NCI-H1105 (cell line): ENCODE results near the gene FAM13C.
A peak's percentile ranks its signal among the peaks of the same experiment; 100 is the strongest.
"Not testable (repeated sequence)": the region's sequence is repeated elsewhere in the genome, so short reads cannot be mapped to it uniquely, and the experiment has no call there.

Source experiments
- DNase-seq: peaks from one replicate; lab custom pipeline; 2025; lab: John Stamatoyannopoulos, UW

Gene FAM13C

GRCh38 chr10:59362144-59362958 lies at the start of gene FAM13C:
FAM13C (minus strand) TSS chr10:59362549; CDS start chr10:59362460, 89 bp downstream.
- peak; percentile 68 for DNase-seq

- DNase-seq = no peak
These were observed 42.9 kb upstream of the FAM13C start for GRCh38 chr10:59405235-59405634.

- no peak for DNase-seq
These were observed 37.9 kb upstream of the FAM13C start for GRCh38 chr10:59400214-59400613.

GRCh38 chr10:59399329-59399728 lies 37.0 kb upstream of the FAM13C start:
- not testable (repeated sequence) for DNase-seq

- DNase-seq = no peak
These were observed 35.6 kb upstream of the FAM13C start for GRCh38 chr10:59397961-59398360.

GRCh38 chr10:59395984-59396383 lies 33.6 kb upstream of the FAM13C start:
- no peak for DNase-seq

GRCh38 chr10:59393349-59393748 lies 31.0 kb upstream of the FAM13C start:
- DNase-seq = no peak

- no peak for DNase-seq
These were observed 28.7 kb upstream of the FAM13C start for GRCh38 chr10:59391060-59391459.

GRCh38 chr10:59388671-59388976 lies 26.3 kb upstream of the FAM13C start:
- DNase-seq = no peak

GRCh38 chr10:59387951-59388670 lies 25.8 kb upstream of the FAM13C start:
- no peak for DNase-seq

- no peak for DNase-seq
These were observed 22.4 kb upstream of the FAM13C start for GRCh38 chr10:59384761-59385160.

- DNase-seq = no peak
These were observed 21.6 kb upstream of the FAM13C start for GRCh38 chr10:59383908-59384307.

GRCh38 chr10:59383436-59383835 lies 21.1 kb upstream of the FAM13C start:
- no peak for DNase-seq

GRCh38 chr10:59382831-59383295 lies 20.5 kb upstream of the FAM13C start:
- no peak for DNase-seq

GRCh38 chr10:59381687-59382086 lies 19.3 kb upstream of the FAM13C start:
- no peak for DNase-seq

GRCh38 chr10:59376846-59377245 lies 14.5 kb upstream of the FAM13C start:
- no peak for DNase-seq

- DNase-seq = no peak
These were observed 13.6 kb upstream of the FAM13C start for GRCh38 chr10:59375990-59376389.

GRCh38 chr10:59374916-59375315 lies 12.6 kb upstream of the FAM13C start:
- DNase-seq = no peak

GRCh38 chr10:59373071-59373470 lies 10.7 kb upstream of the FAM13C start:
- DNase-seq = no peak

- no peak for DNase-seq
These were observed 10.2 kb upstream of the FAM13C start for GRCh38 chr10:59372543-59372942.

GRCh38 chr10:59366290-59366689 lies 3.9 kb upstream of the FAM13C start:
- DNase-seq = no peak

GRCh38 chr10:59363446-59363958 lies 1.2 kb upstream of the FAM13C start:
- DNase-seq = no peak

- peak; percentile 43 for DNase-seq
These were observed 621 bp upstream of the FAM13C start for GRCh38 chr10:59362959-59363381.
